ENCODE measurements around the gene GSTT4.
"Not testable (repeated sequence)": the region's sequence is repeated elsewhere in the genome, so short reads cannot be mapped to it uniquely, and the experiment has no call there.

GRCh38 chr22:23966568-23966967 is 38.7 kb downstream of the GSTT4 start, which contains the start of gene DDTL:
- not testable (repeated sequence) for TF ChIP-seq CTCF (IDR thresholded peaks at IDR 0.05; ENCODE audit: poor library complexity); EZH2phosphoT487 (IDR thresholded peaks at IDR 0.05; ENCODE audit: low read depth, severe bottlenecking, unreplicated experiment); EZH2 (IDR thresholded peaks at IDR 0.05; ENCODE audit: borderline replicate concordance)

Data from hepatocyte (in vitro differentiated cells).